OCI-LY7 (cell line): Measurements from ENCODE around the gene TNXB. TPM values are rescaled to one million over a fixed set of nuclear protein-coding genes. Genes with fewer than 3 reads are reported as not detected.
"Not testable (repeated sequence)": the region's sequence is repeated elsewhere in the genome, so short reads cannot be mapped to it uniquely, and the experiment has no call there.

Experiments
- BruUV-seq: library from RNA; stranded (reverse); fragments of 400-500 nt; replicated peaks from 2 replicates; lab custom pipeline; 2021; lab: Mats Ljungman, UMichigan
- CTCF ChIA-PET: fragments of 300-600 bp; sonication (Branson Sonifier 250); formaldehyde crosslinking; loops from one replicate; lab custom pipeline; 2022; ENCODE audit warnings: antibody characterized with exemption; ENCODE audit not compliant: unreplicated experiment; lab: Charles Lee
- POLR2A ChIA-PET: fragments of 300-600 bp; sonication (Branson Sonifier 250); formaldehyde crosslinking; loops from one replicate; lab custom pipeline; 2022; ENCODE audit warnings: antibody characterized with exemption; lab: Charles Lee
- DNase-seq: peaks from one replicate; pipeline ENCODE4 v3.0.0-alpha.2; 2015; ENCODE audit warnings: low spot score
- H2AFZ ChIP-seq: fragments of 200-600 bp; sonication (generic), shearing (Covaris generic); 2 replicates; pipeline ENCODE4 v1.6.1; 2014; ENCODE audit warnings: mild to moderate bottlenecking, antibody characterized with exemption, low read length, moderate library complexity
- H3K27ac ChIP-seq: fragments of 200-600 bp; sonication (generic); 2 replicates; pipeline ENCODE4 v1.5.1; 2014; ENCODE audit warnings: mixed run types, low read depth, mild to moderate bottlenecking, moderate library complexity, low read length, inconsistent platforms; ENCODE audit not compliant: poor library complexity, severe bottlenecking
- H3K36me3 ChIP-seq: fragments of 200-600 bp; sonication (generic); 2 replicates; pipeline ENCODE4 v1.6.1; 2014; ENCODE audit warnings: mild to moderate bottlenecking, antibody characterized with exemption, low read length, moderate library complexity, mixed read lengths; ENCODE audit not compliant: insufficient read depth
- H3K4me1 ChIP-seq: fragments of 200-600 bp; sonication (generic); 2 replicates; pipeline ENCODE4 v1.5.1; 2014; ENCODE audit warnings: mild to moderate bottlenecking, low read length; ENCODE audit not compliant: insufficient read depth, poor library complexity, severe bottlenecking
- H3K4me2 ChIP-seq: fragments of 200-600 bp; sonication (generic); 2 replicates; pipeline ENCODE4 v1.6.1; 2014; ENCODE audit warnings: mild to moderate bottlenecking, low read length
- H3K4me3 ChIP-seq: fragments of 200-600 bp; sonication (generic); 2 replicates; pipeline ENCODE4 v1.5.1; 2014; ENCODE audit warnings: mild to moderate bottlenecking, low read depth, low read length; ENCODE audit not compliant: poor library complexity, severe bottlenecking
- H3K79me2 ChIP-seq: fragments of 200-600 bp; sonication (generic); 2 replicates; pipeline ENCODE4 v1.6.1; 2016; ENCODE audit warnings: low read depth, mild to moderate bottlenecking, low read length, moderate library complexity, mixed read lengths; ENCODE audit not compliant: insufficient read depth
- H3K9me2 ChIP-seq: fragments of 200-600 bp; sonication (generic); 2 replicates; pipeline ENCODE4 v1.6.1; 2016; ENCODE audit warnings: mild to moderate bottlenecking, low read length, mixed read lengths; ENCODE audit not compliant: insufficient read depth
- H3K9me3 ChIP-seq: fragments of 200-600 bp; sonication (generic); 2 replicates; pipeline ENCODE4 v1.6.1; 2014; ENCODE audit warnings: mild to moderate bottlenecking, mixed run types, low read length, mixed read lengths
- H4K20me1 ChIP-seq: fragments of 200-600 bp; sonication (generic); 2 replicates; pipeline ENCODE4 v1.6.1; 2014; ENCODE audit warnings: mild to moderate bottlenecking, antibody characterized with exemption, low read length, moderate library complexity, mixed read lengths; ENCODE audit not compliant: insufficient read depth
- intact Hi-C: fragments of 100-400 bp; cut with micrococcal nuclease; formaldehyde crosslinking; loops from one replicate; pipeline ENCODE4 v1.10.0; 2022; ENCODE audit not compliant: unreplicated experiment
- total RNA-seq, 2 experiments: library from RNA; depleted of rRNA in 1 of 2; stranded (reverse); fragments of >200 nt in 1 of 2; shearing (Covaris generic) in 1 of 2; gene quantifications; 2 replicates each; pipeline ENCODE4 v1.2.3, GENCODE V29; 2014 to 2022

The TNXB gene
- total RNA-seq, 2 experiments from 2014 or later = 1.7 to 9.2 TPM

GRCh38 chr6:32008037-32008436 is 101.1 kb downstream of the TNXB start:
- BruUV-seq, POLR2A ChIA-PET, CTCF ChIA-PET, DNase-seq, intact Hi-C loops, H3K36me3 ChIP-seq, H3K27ac ChIP-seq, H3K79me2 ChIP-seq, H3K4me1 ChIP-seq, H3K4me3 ChIP-seq, H3K9me3 ChIP-seq, H2AFZ ChIP-seq, H3K9me2 ChIP-seq, H4K20me1 ChIP-seq, H3K4me2 ChIP-seq: not testable (repeated sequence)

DNA sequence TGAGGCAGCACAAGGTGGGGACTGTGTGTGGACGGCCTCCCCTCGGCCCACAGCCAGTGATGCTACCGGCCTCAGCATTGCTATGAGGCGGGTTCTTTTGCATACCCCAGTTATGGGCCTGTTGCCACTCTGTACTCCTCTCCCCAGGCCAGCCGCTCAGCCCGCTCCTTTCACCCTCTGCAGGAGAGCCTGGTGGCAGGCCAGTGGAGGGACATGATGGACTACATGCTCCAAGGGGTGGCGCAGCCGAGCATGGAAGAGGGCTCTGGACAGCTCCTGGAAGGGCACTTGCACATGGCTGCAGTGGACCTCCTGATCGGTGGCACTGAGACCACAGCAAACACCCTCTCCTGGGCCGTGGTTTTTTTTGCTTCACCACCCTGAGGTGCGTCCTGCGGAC is 102.1 kb downstream of the TNXB start:
- H3K9me2 ChIP-seq, H3K4me3 ChIP-seq, intact Hi-C loops, BruUV-seq, H3K79me2 ChIP-seq, POLR2A ChIA-PET, DNase-seq, CTCF ChIA-PET, H3K4me1 ChIP-seq, H3K36me3 ChIP-seq, H3K4me2 ChIP-seq, H2AFZ ChIP-seq, H4K20me1 ChIP-seq, H3K9me3 ChIP-seq, H3K27ac ChIP-seq: not testable (repeated sequence)

- H3K4me2 ChIP-seq, H3K4me3 ChIP-seq, H3K4me1 ChIP-seq, BruUV-seq, POLR2A ChIA-PET, H2AFZ ChIP-seq, H3K36me3 ChIP-seq, H3K9me2 ChIP-seq, H3K79me2 ChIP-seq, CTCF ChIA-PET, H4K20me1 ChIP-seq, H3K27ac ChIP-seq, H3K9me3 ChIP-seq, intact Hi-C loops, DNase-seq: not testable (repeated sequence)
Measured at GRCh38 chr6:32005991-32006529, 103.1 kb downstream of the TNXB start.

DNA sequence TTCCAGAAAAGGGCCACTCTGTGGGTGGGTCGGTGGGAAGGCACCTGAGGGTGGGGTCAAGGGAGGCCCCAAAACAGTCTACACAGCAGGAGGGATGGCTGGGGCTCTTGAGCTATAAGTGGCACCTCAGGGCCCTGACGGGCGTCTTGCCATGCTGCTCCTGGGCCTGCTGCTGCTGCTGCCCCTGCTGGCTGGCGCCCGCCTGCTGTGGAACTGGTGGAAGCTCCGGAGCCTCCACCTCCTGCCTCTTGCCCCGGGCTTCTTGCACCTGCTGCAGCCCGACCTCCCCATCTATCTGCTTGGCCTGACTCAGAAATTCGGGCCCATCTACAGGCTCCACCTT is 103.6 kb downstream of the TNXB start:
- H3K27ac ChIP-seq, H2AFZ ChIP-seq, BruUV-seq, intact Hi-C loops, H3K9me3 ChIP-seq, H3K36me3 ChIP-seq, H3K9me2 ChIP-seq, POLR2A ChIA-PET, H3K4me3 ChIP-seq, DNase-seq, H3K4me2 ChIP-seq, H4K20me1 ChIP-seq, H3K79me2 ChIP-seq, H3K4me1 ChIP-seq, CTCF ChIA-PET: not testable (repeated sequence)

DNA sequence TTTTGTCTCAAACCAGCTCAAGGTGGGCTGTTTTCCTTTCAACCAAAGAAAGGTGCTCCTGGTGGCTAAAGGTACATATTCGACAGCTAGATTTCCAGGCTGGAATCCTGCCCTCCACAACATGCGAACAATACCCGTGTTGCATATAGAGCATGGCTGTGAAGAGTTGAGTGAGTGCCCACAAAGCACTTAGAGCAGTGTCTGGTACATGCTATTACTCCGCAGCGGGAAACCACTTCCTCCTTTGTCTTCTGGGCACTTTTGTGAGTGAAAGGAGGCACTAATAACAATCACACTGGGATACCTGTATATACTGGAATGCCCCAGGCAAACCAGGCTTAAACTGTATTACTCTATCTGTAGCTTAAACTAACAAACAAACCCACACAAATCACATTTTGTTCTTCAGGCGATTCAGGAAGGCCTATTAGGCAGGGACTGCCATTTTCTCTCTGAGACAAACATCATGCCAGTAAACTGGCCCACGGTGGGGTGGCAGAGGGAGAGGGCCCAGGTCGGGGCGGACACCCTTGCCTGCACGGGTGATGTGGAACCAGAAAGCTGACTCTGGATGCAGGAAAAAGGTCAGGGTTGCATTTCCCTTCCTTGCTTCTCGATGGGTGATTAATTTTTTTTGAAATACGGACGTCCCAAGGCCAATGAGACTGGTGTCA is 104.1 kb downstream of the TNXB start:
- POLR2A ChIA-PET, DNase-seq, BruUV-seq, H3K4me1 ChIP-seq, H4K20me1 ChIP-seq, H3K36me3 ChIP-seq, H3K9me2 ChIP-seq, H3K4me2 ChIP-seq, CTCF ChIA-PET, H3K27ac ChIP-seq, H2AFZ ChIP-seq, H3K9me3 ChIP-seq, intact Hi-C loops, H3K4me3 ChIP-seq, H3K79me2 ChIP-seq: not testable (repeated sequence)

GRCh38 chr6:32004393-32004792 is 104.7 kb downstream of the TNXB start:
- H3K27ac ChIP-seq, intact Hi-C loops, H3K4me1 ChIP-seq, H2AFZ ChIP-seq, H3K9me2 ChIP-seq, H3K79me2 ChIP-seq, H3K36me3 ChIP-seq, H3K4me2 ChIP-seq, H3K9me3 ChIP-seq, CTCF ChIA-PET, H3K4me3 ChIP-seq, H4K20me1 ChIP-seq, BruUV-seq, POLR2A ChIA-PET, DNase-seq: not testable (repeated sequence)
